H1 (cell line): ENCODE results near the gene SLC43A1. TPM values are rescaled to one million over a fixed set of nuclear protein-coding genes. Genes with fewer than 3 reads are reported as not detected.

Source experiments
- EZH2 ChIP-seq: fragments of 200-600 bp; sonication (generic); IDR thresholded peaks from 2 replicates; pipeline ENCODE4 v1.7.1; 2012; ENCODE audit warnings: low read depth, mild to moderate bottlenecking, moderate library complexity, low read length, inconsistent platforms; ENCODE audit not compliant: severe bottlenecking
- polyA plus RNA-seq, 7 experiments: library from polyadenylated mRNA; depleted of rRNA in 3 of 7; stranded (reverse) in 5 of 7; unstranded in 2 of 7; fragments of >200 nt in 5 of 7; fragments of 200-250 nt in 2 of 7; gene quantifications; 1 replicate in 5 of 7; 2 replicates in 1 of 7; 4 replicates in 1 of 7; pipeline versions ENCODE4 v1.2.1 to v1.2.3, GENCODE V29; 2011 to 2013; ENCODE audit warnings: missing spikeins in 2 of 7, mixed read lengths in 2 of 7
- total RNA-seq: library from RNA; stranded (reverse); fragmentation: NEBNext Ultra II Directional; extraction: Animal tissue kit (Norgen Biotek cat#: 25700); gene quantifications from 2 replicates; pipeline ENCODE4 v1.2.1, GENCODE V29; 2021
- TF ChIP-seq, protein P1 (sequence below): IDR thresholded peaks from 2 replicates; pipeline ENCODE4 v1.6.1; 2012; ENCODE audit warnings: low read length, inconsistent platforms

Gene SLC43A1
- total and polyA plus RNA-seq, 2 of the 8 experiments (the other 6 are each of a cell fraction or from before 2014, with no cell fraction given) = 34.5 to 58.0 TPM

DNA sequence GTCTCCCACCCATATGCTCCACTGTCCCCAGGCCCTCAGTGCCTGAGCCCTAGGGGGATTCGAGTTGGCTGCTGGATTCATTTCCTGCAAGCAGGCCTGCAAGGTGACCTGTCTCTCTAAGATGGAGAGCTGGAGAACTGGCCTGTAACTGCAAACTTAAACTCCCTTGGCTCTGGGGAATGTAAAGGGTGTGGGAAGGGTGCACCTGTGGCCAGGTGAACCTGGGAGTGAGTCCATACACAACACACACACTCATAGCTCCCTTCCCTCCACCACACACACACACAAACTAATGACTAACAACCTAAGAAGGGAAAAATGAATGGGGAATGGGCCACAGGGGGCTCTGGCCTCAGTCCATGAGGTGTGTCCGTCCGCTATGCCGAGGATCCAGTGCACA lies 36.4 kb upstream of the SLC43A1 start (continued):
- TF ChIP-seq EZH2 = no peak
- TF ChIP-seq, protein P1, sequence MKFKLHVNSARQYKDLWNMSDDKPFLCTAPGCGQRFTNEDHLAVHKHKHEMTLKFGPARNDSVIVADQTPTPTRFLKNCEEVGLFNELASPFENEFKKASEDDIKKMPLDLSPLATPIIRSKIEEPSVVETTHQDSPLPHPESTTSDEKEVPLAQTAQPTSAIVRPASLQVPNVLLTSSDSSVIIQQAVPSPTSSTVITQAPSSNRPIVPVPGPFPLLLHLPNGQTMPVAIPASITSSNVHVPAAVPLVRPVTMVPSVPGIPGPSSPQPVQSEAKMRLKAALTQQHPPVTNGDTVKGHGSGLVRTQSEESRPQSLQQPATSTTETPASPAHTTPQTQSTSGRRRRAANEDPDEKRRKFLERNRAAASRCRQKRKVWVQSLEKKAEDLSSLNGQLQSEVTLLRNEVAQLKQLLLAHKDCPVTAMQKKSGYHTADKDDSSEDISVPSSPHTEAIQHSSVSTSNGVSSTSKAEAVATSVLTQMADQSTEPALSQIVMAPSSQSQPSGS = no peak
